Upper lobe of right lung (tissue), 1 donor: ENCODE data around the gene WWOX. TPM values are rescaled to one million over a fixed set of nuclear protein-coding genes. Genes with fewer than 3 reads are reported as not detected.

Source experiments
- ATAC-seq: fragments of 200-7000 bp; cut with Tn5 transposase; one replicate; pipeline ENCODE4 v1.9.1; 2020; ENCODE audit warnings: mild to moderate bottlenecking, moderate library complexity
- DNase-seq: peaks from one replicate; pipeline ENCODE4 v3.0.0-alpha.2; 2020
- H3K27ac ChIP-seq: fragments of 200-600 bp; one replicate; pipeline ENCODE4 v1.8.0; 2022
- H3K27me3 ChIP-seq: fragments of 200-600 bp; one replicate; pipeline ENCODE4 v1.8.0; 2022; ENCODE audit warnings: mild to moderate bottlenecking
- H3K36me3 ChIP-seq: fragments of 200-600 bp; one replicate; pipeline ENCODE4 v1.8.0; 2022
- H3K4me1 ChIP-seq: fragments of 200-600 bp; one replicate; pipeline ENCODE4 v1.8.0; 2022
- H3K4me3 ChIP-seq: fragments of 200-600 bp; one replicate; pipeline ENCODE4 v1.8.0; 2022; ENCODE audit warnings: mild to moderate bottlenecking
- H3K9me3 ChIP-seq: fragments of 200-600 bp; one replicate; pipeline ENCODE4 v1.8.0; 2022
- CTCF ChIP-seq: fragments of 200-600 bp; IDR thresholded peaks from one replicate; pipeline ENCODE4 v1.8.0; 2022; ENCODE audit warnings: antibody characterized with exemption
- intact Hi-C: fragments of 100-400 bp; cut with DNase I; formaldehyde crosslinking; loops from one replicate; pipeline ENCODE4 v1.11.0; 2022
- total RNA-seq: library from RNA; stranded (reverse); fragmentation: NEBNext Ultra II Directional; extraction: Animal tissue kit (Norgen Biotek cat#: 25700); gene quantifications from one replicate; pipeline ENCODE4 v1.2.1, GENCODE V29; 2021
- donor health status: DM: no; HTN: yes; CAD: no; lungs with severe emphysema.

Gene WWOX
- total RNA-seq, 1 donor from 2014 or later = 17.0 TPM

DNA sequence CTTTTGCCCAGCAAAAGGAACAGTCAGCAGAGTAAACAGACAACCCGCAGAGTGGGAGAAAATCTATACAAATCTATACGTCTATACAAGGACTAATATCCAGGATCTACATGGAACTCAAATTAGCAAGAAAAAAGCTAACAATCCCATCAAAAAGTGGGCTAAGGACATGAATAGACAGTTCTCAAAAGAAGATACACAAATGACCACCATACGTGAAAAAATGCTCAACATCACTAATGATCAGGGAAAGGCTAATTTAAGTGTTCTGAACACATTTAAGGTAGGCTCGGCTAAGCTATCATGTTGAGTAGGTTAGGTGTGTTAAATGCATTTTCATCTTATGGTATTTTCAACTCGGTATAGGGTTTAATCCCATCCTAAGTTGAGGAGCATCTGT lies 598.0 kb downstream of the WWOX start:
- TF ChIP-seq CTCF = no peak
- no peaks in the 10 kb centered on the region for H3K4me1 ChIP-seq
- H3K36me3 ChIP-seq = no peaks in the 10 kb centered on the region
- H3K9me3 ChIP-seq = no peaks in the 10 kb centered on the region
- no peak for DNase-seq
- H3K27me3 ChIP-seq = no peaks in the 10 kb centered on the region
- no peak for ATAC-seq
- intact Hi-C loops = no loop called here
- no peak overlapping the region for H3K27ac ChIP-seq
- no peak overlapping the region for H3K4me3 ChIP-seq

GRCh38 chr16:78703936-78704335 lies 604.5 kb downstream of the WWOX start:
- no peak overlapping the region for H3K27ac ChIP-seq
- H3K4me3 ChIP-seq = no peak overlapping the region
- DNase-seq (no peak), ATAC-seq (no peak)
- H3K4me1 ChIP-seq = no peaks in the 10 kb centered on the region
- no peak for TF ChIP-seq CTCF
- H3K27me3 ChIP-seq = no peaks in the 10 kb centered on the region
- H3K9me3 ChIP-seq = peaks cover 8% of the 10 kb centered on the region
- intact Hi-C loops = no loop called here
- H3K36me3 ChIP-seq = no peaks in the 10 kb centered on the region

- TF ChIP-seq CTCF = no peak
- no peak for ATAC-seq
- peaks cover 8% of the 10 kb centered on the region for H3K9me3 ChIP-seq
- no peak for DNase-seq
- no peaks in the 10 kb centered on the region for H3K27me3 ChIP-seq
- H3K36me3 ChIP-seq = no peaks in the 10 kb centered on the region
- no peaks in the 10 kb centered on the region for H3K4me1 ChIP-seq
- no peak overlapping the region for H3K27ac ChIP-seq
- intact Hi-C loops = no loop called here
- H3K4me3 ChIP-seq = no peak overlapping the region
These were observed 605.0 kb downstream of the WWOX start for GRCh38 chr16:78704416-78704815.

GRCh38 chr16:78705694-78706093 lies 606.2 kb downstream of the WWOX start:
- intact Hi-C loops = no loop called here
- Histone ChIP-seq H3K27me3 (no peaks in the 10 kb centered on the region), H3K36me3 (no peaks in the 10 kb centered on the region), H3K4me3 (no peak overlapping the region), H3K4me1 (no peaks in the 10 kb centered on the region), H3K9me3 (peaks cover 8% of the 10 kb centered on the region), H3K27ac (no peak overlapping the region)
- no peak for ATAC-seq
- DNase-seq = no peak
- TF ChIP-seq CTCF = peak; percentile 44

- Histone ChIP-seq H3K4me3 (no peak overlapping the region), H3K27ac (no peak overlapping the region), H3K4me1 (no peaks in the 10 kb centered on the region), H3K9me3 (peaks cover 8% of the 10 kb centered on the region), H3K36me3 (no peaks in the 10 kb centered on the region), H3K27me3 (no peaks in the 10 kb centered on the region)
- intact Hi-C loops = no loop called here
- TF ChIP-seq CTCF = no peak
- no peak for DNase-seq
- ATAC-seq = no peak
These were observed 607.2 kb downstream of the WWOX start for GRCh38 chr16:78706637-78707036.
